ENCODE data around the gene CRB2.

- no peak for TF ChIP-seq CTCF (IDR thresholded peaks at IDR 0.05)
- TF ChIP-seq POLR2A (IDR thresholded peaks at IDR 0.05) = no peak
Measured at GRCh38 chr9:123365287-123365880, 9.4 kb downstream of the CRB2 start.
